HepG2 (cell line): ENCODE measurements around the gene SCMH1. TPM values are rescaled to one million over a fixed set of nuclear protein-coding genes. Genes with fewer than 3 reads are reported as not detected.

ENCODE experiments used
- ATAC-seq: fragments of 200-7000 bp; cut with Tn5 transposase; 3 replicates; pipeline ENCODE4 v1.9.1; 2020; ENCODE audit warnings: mild to moderate bottlenecking, moderate library complexity
- BruUV-seq: library from RNA; stranded (reverse); fragments of 400-500 nt; replicated peaks from 2 replicates; lab custom pipeline; 2021; lab: Mats Ljungman, UMichigan
- CTCF ChIA-PET: fragments of 300-600 bp; formaldehyde crosslinking; extraction: SDS; loops from one replicate; lab custom pipeline; 2021; ENCODE audit warnings: low total read pairs, inconsistent platforms, low intra/inter-chr PET ratio; lab: Yijun Ruan, JAX
- POLR2A ChIA-PET: fragments of 350-600 bp; sonication (Branson Sonifier 250); formaldehyde crosslinking; loops from one replicate; lab custom pipeline; 2020; ENCODE audit warnings: antibody characterized with exemption, inconsistent platforms; lab: Yijun Ruan, JAX
- DNase-seq: peaks from one replicate; pipeline ENCODE4 v3.0.0-alpha.2; 2015; ENCODE audit warnings: low spot score
- FAIRE-seq: peaks from 3 replicates; lab custom pipeline; 2011; peaks lifted over from hg19 to GRCh38; lab: Jason Lieb, UNC
- H2AFZ ChIP-seq: one replicate; pipeline ENCODE4 v1.6.1; 2011; ENCODE audit warnings: low read length, inconsistent platforms
- H3K27ac ChIP-seq: fragments of 300-600 bp; 3 replicates; pipeline ENCODE4 v1.8.0; 2011; ENCODE audit warnings: mixed run types, mild to moderate bottlenecking, mixed read lengths, low read length, inconsistent platforms; ENCODE audit not compliant: insufficient read depth; ENCODE audit errors: extremely low read length
- H3K27me3 ChIP-seq, 2 experiments: fragments of 200-600 bp in 1 of 2; 2 replicates in 1 of 2; 3 replicates in 1 of 2; pipeline versions ENCODE4 v1.6.0 to v1.8.0; 2011; ENCODE audit warnings: low read length in 2 of 2, mild to moderate bottlenecking in 2 of 2, moderate library complexity in 2 of 2, inconsistent platforms in 1 of 2; ENCODE audit not compliant: insufficient read depth in 2 of 2, control insufficient read depth in 1 of 2
- H3K36me3 ChIP-seq, 2 experiments: fragments of 200-600 bp in 1 of 2; replicated peaks in 1 of 2; 2 replicates in 1 of 2; 3 replicates in 1 of 2; pipeline versions ENCODE4 v1.5.1 to v1.8.0; 2011; ENCODE audit warnings: low read length in 2 of 2, inconsistent platforms in 1 of 2; ENCODE audit not compliant: insufficient read depth in 2 of 2, control insufficient read depth in 1 of 2
- H3K4me1 ChIP-seq: 2 replicates; pipeline ENCODE4 v1.5.1; 2012; ENCODE audit warnings: low read length, inconsistent platforms; ENCODE audit not compliant: insufficient read depth
- H3K4me2 ChIP-seq: 2 replicates; pipeline ENCODE4 v1.6.0; 2011; ENCODE audit warnings: low read depth, low read length, inconsistent platforms
- H3K4me3 ChIP-seq, 3 experiments: fragments of 200-600 bp in 1 of 3; sonication (generic), shearing (Covaris generic) in 1 of 3; replicated peaks in 1 of 3; 2 replicates each; pipeline ENCODE4 v1.5.1; 2011 to 2016; ENCODE audit warnings: low read length in 3 of 3, inconsistent platforms in 2 of 3, low read depth in 2 of 3, mild to moderate bottlenecking in 2 of 3, control low read depth in 1 of 3, mixed read lengths in 1 of 3; ENCODE audit not compliant: insufficient read depth in 1 of 3
- H3K79me2 ChIP-seq: one replicate; pipeline ENCODE4 v1.6.1; 2011; ENCODE audit warnings: low read length, inconsistent platforms; ENCODE audit not compliant: insufficient read depth
- H3K9ac ChIP-seq: 2 replicates; pipeline ENCODE4 v1.6.0; 2011; ENCODE audit warnings: mild to moderate bottlenecking, low read depth, low read length, inconsistent platforms; ENCODE audit not compliant: insufficient read depth
- H3K9me3 ChIP-seq: 2 replicates; pipeline ENCODE4 v1.5.1; 2012; ENCODE audit warnings: mild to moderate bottlenecking, low read length
- H4K20me1 ChIP-seq: 2 replicates; pipeline ENCODE4 v1.6.0; 2011; ENCODE audit warnings: inconsistent platforms, mild to moderate bottlenecking, low read length, moderate library complexity; ENCODE audit not compliant: insufficient read depth
- IRX3 ChIP-seq: sonication (generic); formaldehyde crosslinking; IDR thresholded peaks from 2 replicates; pipeline ENCODE4 v1.8.1; 2023; ENCODE audit warnings: mild to moderate bottlenecking, low read depth, missing genetic modification reagents, borderline replicate concordance
- JDP2 ChIP-seq: sonication (generic); formaldehyde crosslinking; IDR thresholded peaks from 2 replicates; pipeline ENCODE4 v1.8.1; 2022; ENCODE audit warnings: missing genetic modification reagents, borderline replicate concordance
- NFRKB ChIP-seq: fragments of 450-650 bp; IDR thresholded peaks from 2 replicates; pipeline ENCODE4 v1.6.1; 2017
- NONO ChIP-seq, 2 experiments: fragments of 450-650 bp in 1 of 2; sonication (generic) in 1 of 2; formaldehyde crosslinking in 1 of 2; IDR thresholded peaks in 1 of 2; conservative IDR thresholded peaks in 1 of 2; 2 replicates each; pipeline versions ENCODE4 v1.6.1 to v1.8.0; 2017 to 2022; ENCODE audit warnings: mild to moderate bottlenecking in 1 of 2, missing genetic modification reagents in 1 of 2, moderate library complexity in 1 of 2
- POLR2AphosphoS2 ChIP-seq: IDR thresholded peaks from 2 replicates; pipeline ENCODE4 v1.6.1; 2011; ENCODE audit warnings: low read depth, low read length, improper control_type of control experiment
- SNAPC4 ChIP-seq: sonication (generic); formaldehyde crosslinking; IDR thresholded peaks from 2 replicates; pipeline ENCODE4 v1.4.0; 2020; ENCODE audit warnings: mild to moderate bottlenecking, missing genetic modification reagents
- TAF1 ChIP-seq: sonication (generic); formaldehyde crosslinking; IDR thresholded peaks from 2 replicates; pipeline ENCODE4 v1.4.0; 2020; ENCODE audit warnings: missing genetic modification reagents
- ZFP36 ChIP-seq: fragments of 150-350 bp; IDR thresholded peaks from 2 replicates; pipeline ENCODE4 v1.6.1; 2018; ENCODE audit warnings: borderline replicate concordance, low read length, low read depth; ENCODE audit not compliant: partially characterized antibody
- ZNF260 ChIP-seq: sonication (generic); formaldehyde crosslinking; IDR thresholded peaks from 2 replicates; pipeline ENCODE4 v1.4.0; 2020; ENCODE audit warnings: missing genetic modification reagents, low read depth, mild to moderate bottlenecking, borderline replicate concordance
- ZNF282 ChIP-seq: fragments of 450-650 bp; IDR thresholded peaks from 2 replicates; pipeline ENCODE4 v1.6.1; 2018; ENCODE audit not compliant: partially characterized antibody
- ZNF781 ChIP-seq: sonication (generic); formaldehyde crosslinking; IDR thresholded peaks from 2 replicates; pipeline ENCODE4 v1.5.1; 2020; ENCODE audit warnings: borderline replicate concordance, mild to moderate bottlenecking, missing genetic modification reagents; ENCODE audit errors: not compliant biosample characterization
- ZSCAN31 ChIP-seq: sonication (generic); formaldehyde crosslinking; IDR thresholded peaks from 2 replicates; pipeline ENCODE4 v1.5.0; 2020; ENCODE audit warnings: low read depth, mild to moderate bottlenecking, missing genetic modification reagents
- WGBS: methylation state at CpG from one replicate; pipeline ENCODE4 v1.1.6; 2017; ENCODE audit warnings: low lambda C conversion rate; 5-methylcytosine and 5-hydroxymethylcytosine counted together
- in situ Hi-C: cut with HindIII; loops from 2 replicates; pipeline ENCODE4 v1.10.0; 2017; ENCODE audit warnings: low pct_unique_long_range_greater_than_20kb; ENCODE audit not compliant: extremely low pct_ligation_motif_present
- intact Hi-C: fragments of 100-400 bp; cut with micrococcal nuclease; formaldehyde crosslinking; loops from one replicate; pipeline ENCODE4 v1.10.0; 2022; ENCODE audit not compliant: unreplicated experiment
- polyA plus RNA-seq, 8 experiments: library from polyadenylated mRNA; depleted of rRNA in 3 of 8; stranded (reverse) in 7 of 8; unstranded in 1 of 8; fragments of >200 nt; fragmentation: Illumina TruSeq in 4 of 8; extraction: Trizol in 4 of 8; gene quantifications; 2 replicates each; pipeline versions ENCODE4 v1.2.1 to v1.2.3, GENCODE V29; 2011 to 2016; ENCODE audit warnings: low read depth in 4 of 8, missing spikeins in 1 of 8, mixed read lengths in 1 of 8; ENCODE audit not compliant: insufficient read depth in 1 of 8
- total RNA-seq, 5 experiments: library from RNA; depleted of rRNA; stranded (reverse); fragments of >200 nt; fragmentation: Illumina TruSeq; extraction: Trizol; gene quantifications; 2 replicates each; pipeline ENCODE4 v1.2.3, GENCODE V29; 2016; ENCODE audit warnings: low read depth in 1 of 5

SCMH1 gene
- total and polyA plus RNA-seq, 2 of the 13 experiments (the other 11 are each of a cell fraction or from before 2014, with no cell fraction given), result 41.8 to 52.6 TPM

- in situ Hi-C loops (loop anchor here (5.0 kb wide), 1 partner anchor 152 kb away; no protein-coding TSS in a partner anchor), intact Hi-C loops (loop anchor here (5.0 kb wide), 1 partner anchor 137 kb away; no protein-coding TSS in a partner anchor)
- FAIRE-seq (no peak), DNase-seq (no peak), ATAC-seq (no peak)
- 0% methylated on average over 5 of the region's 11 CpGs for WGBS
- POLR2A ChIA-PET, result no interaction called here
- Histone ChIP-seq H3K9ac (no peak overlapping the region), H3K4me1 (no peaks in the 10 kb centered on the region), H3K27me3 (peaks cover 2 to 37% of the 10 kb centered on the region in 2 experiments; a peak in 2 of 5 replicates), H3K4me2 (no peak overlapping the region), H3K36me3 (no peaks in the 10 kb centered on the region), H3K9me3 (no peaks in the 10 kb centered on the region), H3K79me2 (no peaks in the 10 kb centered on the region), H4K20me1 (peaks cover 5% of the 10 kb centered on the region; the same call in 1 of the 2 replicates), H2AFZ (no peak overlapping the region), H3K27ac (no peak overlapping the region), H3K4me3 (no peak overlapping the region)
- CTCF ChIA-PET, result no interaction called here
- no peak for TF ChIP-seq ZNF781 (CRISPR knock-in tag)
- TF ChIP-seq TAF1, result no peak
- TF ChIP-seq ZNF282, result no peak
- no peak for TF ChIP-seq ZSCAN31 (CRISPR knock-in tag)
- no TSS peak for BruUV-seq
These were observed 38.3 kb upstream of the SCMH1 start for GRCh38 chr1:41280202-41281032.

GRCh38 chr1:41278076-41278475 lies 36.0 kb upstream of the SCMH1 start:
- Histone ChIP-seq H3K4me1 (no peaks in the 10 kb centered on the region), H3K36me3 (no peaks in the 10 kb centered on the region), H3K9me3 (no peaks in the 10 kb centered on the region), H3K4me3 (no peak overlapping the region), H3K9ac (no peak overlapping the region), H4K20me1 (no peaks in the 10 kb centered on the region; the same call in 1 of the 2 replicates), H3K27me3 (peaks cover 5 to 24% of the 10 kb centered on the region in 2 experiments; a peak in 2 of 5 replicates), H3K79me2 (no peaks in the 10 kb centered on the region), H3K27ac (no peak overlapping the region), H3K4me2 (no peak overlapping the region), H2AFZ (no peak overlapping the region)
- ChIA-PET CTCF (no interaction called here), POLR2A (no interaction called here)
- in situ Hi-C loops (no loop called here), intact Hi-C loops (no loop called here)
- DNase-seq, result no peak
- WGBS, result 24% methylated on average over 3 of the region's 3 CpGs
- no peak for ATAC-seq
- FAIRE-seq, result no peak
- BruUV-seq, result no TSS peak
- TF ChIP-seq NFRKB (no peak), JDP2 (CRISPR knock-in tag) (no peak), SNAPC4 (CRISPR knock-in tag) (no peak), ZNF260 (CRISPR knock-in tag) (no peak), IRX3 (CRISPR knock-in tag) (no peak), NONO (IDR thresholded peaks at IDR 0.05) (no peak), NONO (CRISPR knock-in tag; conservative IDR thresholded peaks at IDR 0.05) (no peak), ZFP36 (no peak), POLR2AphosphoS2 (no peak)
